HG02678 (cell line): ENCODE results near the gene ZFX.

Experiments used
- ATAC-seq: cut with Tn5 transposase; IDR thresholded peaks from one replicate; pipeline ENCODE4 v1.9.1; 2021; ENCODE audit warnings: mild to moderate bottlenecking, moderate library complexity; ENCODE audit not compliant: unreplicated experiment

The ZFX gene

GRCh38 chrX:24200133-24200532 is 50.6 kb downstream of the ZFX start:
- no peak for ATAC-seq

DNA sequence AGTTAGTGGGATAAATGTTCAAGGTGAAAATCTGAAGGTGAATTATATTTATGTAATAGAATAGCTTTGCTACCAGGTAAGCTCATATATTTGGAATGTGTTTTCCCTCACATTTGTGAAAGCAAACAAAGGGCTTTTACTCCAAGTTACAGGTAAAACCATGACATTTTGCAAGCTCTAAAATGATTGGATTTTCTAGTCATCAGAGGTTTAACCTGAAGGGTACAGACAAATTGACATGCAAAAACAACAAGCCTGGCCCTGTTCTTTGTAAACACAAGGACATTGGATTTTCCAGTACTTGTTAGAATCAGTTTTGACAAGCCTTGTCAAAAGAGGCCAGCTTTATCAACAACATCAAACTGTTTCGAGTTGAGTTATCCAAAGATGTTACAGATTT is 51.7 kb downstream of the ZFX start:
- no peak for ATAC-seq

DNA sequence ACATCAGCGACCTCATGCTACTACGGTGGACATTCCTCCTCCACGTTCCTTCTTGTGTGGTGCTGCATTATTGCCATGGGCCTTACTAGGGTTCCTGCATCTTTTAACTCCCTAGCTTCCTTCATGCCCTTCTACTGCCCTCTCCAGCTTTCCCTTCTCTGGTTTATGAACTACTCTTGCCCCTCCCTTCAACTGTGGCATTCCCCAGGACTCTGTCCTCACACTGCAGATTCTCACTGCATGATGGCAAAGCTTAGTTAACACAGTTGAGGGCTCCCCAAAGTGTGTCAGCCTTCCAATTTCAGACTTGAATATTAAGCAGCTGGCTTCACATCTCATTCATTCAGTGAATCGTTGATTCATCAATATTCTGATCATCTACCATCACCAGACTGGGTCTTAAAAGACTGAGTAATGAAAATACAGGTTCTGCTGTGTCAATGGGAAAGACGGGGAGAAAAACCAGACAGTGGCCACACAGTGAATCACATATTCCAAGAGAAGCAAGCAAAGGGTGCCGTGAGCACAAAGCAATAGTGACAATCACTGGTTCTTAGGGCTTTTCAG is 53.0 kb downstream of the ZFX start:
- no peak for ATAC-seq

DNA sequence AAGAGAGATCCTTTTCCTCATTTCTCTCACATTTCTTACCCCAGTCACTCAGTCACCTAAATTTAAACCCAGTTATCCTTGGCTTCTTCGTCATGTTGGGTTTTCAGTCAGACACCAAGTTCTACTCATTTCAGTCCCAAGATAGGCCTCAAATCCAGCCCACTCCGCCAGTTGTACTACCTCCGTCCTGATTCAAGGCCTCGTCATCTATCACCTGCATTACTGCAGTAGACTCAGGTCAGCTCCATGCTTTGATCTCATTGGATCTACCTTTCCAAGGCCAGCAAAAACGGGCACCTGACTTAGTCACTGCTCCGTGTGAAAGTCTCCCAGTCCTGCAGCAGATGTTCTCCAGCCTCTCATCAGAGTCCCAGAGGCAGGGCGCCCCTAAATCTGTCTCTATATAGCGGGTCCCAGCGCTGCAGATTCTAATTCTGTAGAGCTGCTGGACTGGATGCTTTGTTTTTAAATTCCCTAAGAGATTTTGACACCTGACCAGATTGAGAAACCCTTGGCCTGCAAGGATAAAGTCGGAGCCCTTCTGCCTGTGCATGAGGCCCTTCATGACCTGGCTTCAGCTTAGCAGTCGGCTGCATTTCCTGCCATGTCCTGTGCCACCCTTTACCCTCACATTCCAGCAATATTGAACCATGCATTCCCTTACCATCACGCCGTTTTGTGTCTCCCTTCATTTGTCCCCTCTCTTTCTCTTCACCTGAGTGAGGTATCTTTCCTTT is 53.7 kb downstream of the ZFX start:
- ATAC-seq, result no peak

DNA sequence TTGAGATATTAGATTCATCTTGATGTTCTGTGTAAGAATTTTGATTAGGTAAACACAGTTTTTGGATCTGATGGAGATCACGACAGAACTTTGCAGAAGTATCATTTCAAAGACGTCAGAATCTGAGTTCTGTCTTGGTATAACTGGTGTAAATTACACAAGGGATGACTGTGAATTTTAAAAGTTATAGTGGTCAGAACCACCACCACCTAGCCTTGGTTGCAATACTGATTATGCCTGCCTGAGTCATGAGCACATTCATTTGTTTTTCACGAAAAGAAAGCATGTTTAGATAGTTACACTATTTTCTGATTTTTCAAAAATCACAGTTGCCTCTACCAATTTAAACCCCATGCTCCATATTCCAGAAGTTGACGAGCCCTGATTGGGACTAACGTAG is 54.8 kb downstream of the ZFX start:
- no peak for ATAC-seq

- no peak for ATAC-seq
Measured at GRCh38 chrX:24204958-24205357, 55.4 kb downstream of the ZFX start.

DNA sequence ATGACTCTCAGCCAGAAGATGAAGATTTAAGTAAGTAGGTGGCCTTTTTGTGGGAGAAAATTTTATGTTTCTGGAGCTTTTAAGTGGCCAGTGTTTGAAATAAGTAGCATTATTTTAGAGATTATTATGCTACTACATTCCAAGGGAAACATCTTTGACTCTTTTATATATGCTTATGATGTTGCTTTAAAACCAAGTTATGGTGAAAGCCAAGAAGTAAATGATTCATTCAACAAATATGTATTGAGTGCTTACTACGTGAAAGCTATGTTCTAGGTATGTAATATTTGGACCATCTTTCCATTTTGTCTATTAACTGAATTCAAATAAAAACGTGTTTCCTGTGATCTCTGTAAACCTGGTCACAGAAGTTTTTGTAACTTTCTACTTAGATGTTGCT is 58.3 kb downstream of the ZFX start:
- ATAC-seq, result no peak

GRCh38 chrX:24208496-24209240 is 59.1 kb downstream of the ZFX start:
- no peak for ATAC-seq

- ATAC-seq, result no peak
Measured at GRCh38 chrX:24210190-24210589, 60.7 kb downstream of the ZFX start.

DNA sequence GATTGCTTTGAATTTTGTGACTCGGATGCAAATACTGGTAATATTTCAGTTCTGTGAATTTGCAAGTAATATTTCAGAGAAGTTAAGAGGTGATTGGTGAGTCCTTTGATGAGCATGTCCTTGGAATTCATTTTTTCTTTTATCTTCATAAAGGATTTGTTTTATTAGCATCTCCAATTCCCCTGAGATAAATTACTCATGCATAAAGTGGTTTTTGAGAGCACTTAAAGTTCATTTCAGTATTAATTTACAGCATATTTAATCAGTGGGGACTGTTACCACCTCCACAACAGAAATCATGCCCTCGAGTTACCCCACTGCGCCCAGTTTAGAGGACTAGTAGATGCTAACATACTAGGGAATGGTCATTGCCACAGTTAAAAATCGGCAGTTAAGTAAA is 65.0 kb downstream of the ZFX start:
- ATAC-seq, result no peak

DNA sequence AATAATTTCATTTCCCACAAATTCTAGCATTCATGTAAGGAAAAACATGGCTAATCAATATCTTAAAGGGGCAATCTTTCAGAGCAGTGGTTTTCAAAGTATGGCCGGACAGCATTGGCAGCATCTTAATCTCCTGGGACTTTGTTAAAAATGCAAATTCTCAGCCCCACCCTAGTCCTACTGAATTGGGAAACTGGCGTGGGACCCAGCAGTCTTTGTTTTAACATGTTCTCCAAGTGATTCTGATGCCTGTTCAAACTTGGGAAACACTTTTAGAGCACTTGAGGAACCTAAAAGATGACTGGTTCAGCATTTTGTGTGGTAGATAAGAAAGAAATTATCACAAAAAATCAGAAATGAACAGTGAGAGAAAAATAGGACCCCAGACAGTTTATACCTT is 65.7 kb downstream of the ZFX start:
- ATAC-seq, result no peak

DNA sequence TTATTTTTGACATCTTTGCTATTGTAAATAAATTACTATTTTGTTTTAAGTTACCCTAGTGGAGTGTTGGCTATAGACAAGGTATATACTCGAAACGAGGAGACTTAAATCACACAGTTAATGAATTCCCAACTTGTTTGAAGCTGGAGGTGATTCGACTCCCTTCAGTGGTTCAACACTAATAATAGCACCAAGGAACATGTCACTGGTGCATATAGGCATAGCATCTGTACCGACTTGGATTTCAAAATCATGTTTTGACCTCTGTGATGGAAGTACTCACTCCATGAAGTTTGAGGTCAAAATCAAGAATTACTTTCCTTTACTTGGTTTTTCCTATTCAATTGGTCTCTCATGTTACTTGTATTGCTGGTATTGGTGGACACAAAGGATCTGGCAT is 66.5 kb downstream of the ZFX start:
- ATAC-seq, result no peak

DNA sequence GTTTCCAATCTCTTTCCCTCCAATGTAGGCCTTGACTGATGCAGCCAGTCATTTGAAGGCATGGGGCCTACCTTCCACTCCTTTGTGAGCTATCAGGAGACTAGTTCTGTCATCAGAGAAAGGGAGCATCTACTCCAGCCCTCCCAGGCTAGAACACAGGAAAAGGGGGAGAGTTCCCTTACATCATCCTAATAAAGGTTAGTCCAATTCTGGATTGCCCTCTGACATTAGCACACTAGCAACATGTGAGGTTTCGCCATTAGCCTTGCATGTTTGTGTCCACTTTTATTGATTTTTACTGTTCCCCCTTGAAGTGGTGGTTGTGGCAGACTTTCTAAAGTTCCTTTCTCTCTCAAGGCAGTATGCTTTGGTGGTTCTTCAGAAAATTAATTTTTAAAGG is 67.3 kb downstream of the ZFX start:
- no peak for ATAC-seq

DNA sequence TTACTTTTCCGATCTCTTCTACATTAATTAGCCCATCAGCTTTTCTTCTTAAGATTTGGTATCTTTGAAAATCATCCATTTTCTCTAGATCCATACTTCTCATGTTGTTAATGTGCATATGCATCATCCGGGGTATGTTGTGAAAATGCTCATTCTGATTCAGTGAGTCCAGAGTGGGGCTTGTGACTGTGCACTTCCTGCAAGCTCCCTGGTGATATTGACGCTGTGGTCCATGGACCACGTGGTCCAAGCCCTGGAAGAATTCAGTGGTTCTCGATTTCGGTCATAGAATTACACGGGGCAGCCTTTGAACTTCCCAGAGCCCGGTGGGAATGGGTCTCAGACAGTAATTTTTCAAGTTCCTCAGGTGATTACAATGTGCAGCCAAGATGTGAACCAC is 69.8 kb downstream of the ZFX start:
- no peak for ATAC-seq

- no peak for ATAC-seq
Measured at GRCh38 chrX:24221872-24222271, 72.3 kb downstream of the ZFX start.

GRCh38 chrX:24225265-24225664 is 75.7 kb downstream of the ZFX start:
- no peak for ATAC-seq

DNA sequence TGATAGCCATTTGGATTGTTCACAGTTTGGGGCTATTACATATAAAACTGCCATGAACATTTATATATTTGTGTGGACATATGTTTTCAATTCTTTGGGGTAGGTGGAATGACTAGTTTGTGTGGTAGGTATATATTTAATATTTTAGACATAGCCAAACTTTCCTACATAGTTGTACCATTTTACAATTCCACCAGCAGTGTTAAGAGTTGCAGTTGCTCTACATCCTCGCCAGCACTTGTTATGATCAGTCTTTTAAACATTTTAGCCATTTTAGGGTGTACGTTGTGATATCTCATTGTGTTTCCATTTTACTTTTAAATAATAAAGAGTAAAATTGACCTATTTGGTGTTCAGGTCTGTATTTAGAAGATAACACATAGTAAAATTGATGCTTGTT is 76.6 kb downstream of the ZFX start:
- ATAC-seq, result no peak

DNA sequence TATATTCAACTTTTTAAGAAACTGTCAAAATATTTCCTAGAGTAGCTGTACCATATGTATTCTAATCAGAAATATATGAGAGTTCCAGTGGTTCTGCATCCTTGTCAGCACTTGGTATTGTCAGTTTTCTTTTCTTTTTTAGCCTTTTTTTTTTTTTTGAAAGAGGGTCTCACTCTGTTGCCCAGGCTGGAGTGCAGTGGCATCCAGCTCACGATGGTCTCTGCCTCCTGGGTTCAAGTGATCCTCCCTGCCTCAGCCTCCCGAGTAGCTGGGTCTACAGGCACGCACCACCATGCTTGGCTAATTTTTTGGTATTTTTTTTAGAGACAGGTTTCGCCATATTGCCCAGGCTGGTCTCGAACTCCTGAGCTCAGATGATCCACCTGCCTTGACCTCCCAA is 79.1 kb downstream of the ZFX start:
- no peak for ATAC-seq

DNA sequence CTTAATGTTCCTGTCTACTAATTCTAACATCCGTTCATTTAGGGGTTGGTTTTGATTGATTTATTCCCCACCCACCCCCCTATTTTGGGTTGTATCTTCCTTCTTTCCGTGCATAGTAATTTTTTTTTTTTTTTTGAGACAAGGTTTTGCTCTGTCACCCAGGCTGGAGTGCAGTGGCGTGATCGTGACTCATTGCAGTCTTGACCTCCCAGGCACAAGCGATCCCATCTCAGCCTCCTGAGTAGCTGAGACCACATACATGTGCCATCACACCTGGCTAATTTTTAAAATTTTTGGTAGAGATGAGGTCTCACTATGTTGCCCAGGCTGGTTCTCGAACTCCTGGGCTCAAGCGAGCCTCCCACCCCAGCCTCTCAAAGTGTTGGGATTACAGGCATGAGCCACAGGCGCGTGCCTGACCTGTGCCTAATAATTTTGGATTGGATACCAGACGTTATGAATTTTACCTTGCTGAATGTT is 79.9 kb downstream of the ZFX start:
- ATAC-seq, result no peak

GRCh38 chrX:24229976-24230375 is 80.4 kb downstream of the ZFX start:
- no peak for ATAC-seq

- no peak for ATAC-seq
Measured at GRCh38 chrX:24231131-24231540, 81.6 kb downstream of the ZFX start.

DNA sequence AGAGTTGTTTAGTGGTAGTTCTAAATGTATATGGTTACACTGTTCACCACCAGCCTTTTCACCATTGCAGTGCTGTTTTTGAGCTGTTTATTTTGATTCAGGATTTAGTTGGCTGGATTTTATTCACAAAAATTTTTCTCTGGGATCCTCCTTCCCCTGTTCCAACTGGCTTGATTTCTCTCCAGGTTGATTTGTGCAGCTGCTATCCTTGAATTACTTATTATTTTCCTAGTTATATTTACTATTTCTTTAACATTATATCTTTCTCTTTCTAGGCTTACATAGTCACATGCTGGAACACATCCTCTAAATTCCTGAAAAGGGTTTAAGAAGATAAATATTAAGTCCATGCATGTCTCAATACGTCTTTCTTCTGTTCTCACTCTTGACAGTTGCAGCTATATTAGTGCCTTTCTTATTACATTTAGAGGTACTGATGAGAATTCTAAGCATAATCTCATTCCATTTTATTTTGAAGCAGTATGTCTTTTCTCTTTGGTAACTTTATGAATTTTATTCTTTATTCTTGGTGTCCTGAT is 82.2 kb downstream of the ZFX start:
- no peak for ATAC-seq
